Measurements from ENCODE around the gene CCDC148.

CCDC148 gene

DNA sequence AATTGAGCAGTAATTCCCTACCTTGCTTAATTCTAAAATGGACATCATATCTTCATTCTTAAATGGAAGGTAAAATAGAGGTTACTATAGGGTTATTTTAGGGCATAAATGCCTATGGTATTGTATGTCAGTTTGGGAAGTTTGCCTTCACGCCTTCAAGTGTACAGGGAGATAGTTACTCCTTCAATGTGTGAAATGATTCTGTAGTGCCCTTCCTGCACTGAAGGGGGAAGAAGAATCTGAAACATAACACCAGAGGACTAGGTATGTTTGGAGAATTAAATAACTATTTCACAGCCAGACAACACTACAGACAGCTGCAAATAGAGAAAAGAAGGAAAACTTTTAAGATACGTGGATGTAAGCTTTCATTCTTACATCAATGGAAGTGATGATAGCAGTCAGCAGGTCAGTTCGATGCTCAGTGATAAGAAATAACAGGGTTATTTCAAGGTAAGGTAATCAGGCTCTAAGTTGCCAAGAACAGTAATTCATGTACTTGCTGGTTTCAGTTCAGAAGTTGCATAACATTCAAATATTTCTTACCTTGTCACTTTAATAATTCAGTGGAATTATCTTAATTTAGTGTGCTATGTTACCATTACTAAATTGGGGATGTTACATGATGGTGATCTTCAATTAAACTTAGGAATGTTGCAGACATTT lies 4.2 kb upstream of the CCDC148 start:
- POLR2A ChIA-PET, result no interaction called here

DNA sequence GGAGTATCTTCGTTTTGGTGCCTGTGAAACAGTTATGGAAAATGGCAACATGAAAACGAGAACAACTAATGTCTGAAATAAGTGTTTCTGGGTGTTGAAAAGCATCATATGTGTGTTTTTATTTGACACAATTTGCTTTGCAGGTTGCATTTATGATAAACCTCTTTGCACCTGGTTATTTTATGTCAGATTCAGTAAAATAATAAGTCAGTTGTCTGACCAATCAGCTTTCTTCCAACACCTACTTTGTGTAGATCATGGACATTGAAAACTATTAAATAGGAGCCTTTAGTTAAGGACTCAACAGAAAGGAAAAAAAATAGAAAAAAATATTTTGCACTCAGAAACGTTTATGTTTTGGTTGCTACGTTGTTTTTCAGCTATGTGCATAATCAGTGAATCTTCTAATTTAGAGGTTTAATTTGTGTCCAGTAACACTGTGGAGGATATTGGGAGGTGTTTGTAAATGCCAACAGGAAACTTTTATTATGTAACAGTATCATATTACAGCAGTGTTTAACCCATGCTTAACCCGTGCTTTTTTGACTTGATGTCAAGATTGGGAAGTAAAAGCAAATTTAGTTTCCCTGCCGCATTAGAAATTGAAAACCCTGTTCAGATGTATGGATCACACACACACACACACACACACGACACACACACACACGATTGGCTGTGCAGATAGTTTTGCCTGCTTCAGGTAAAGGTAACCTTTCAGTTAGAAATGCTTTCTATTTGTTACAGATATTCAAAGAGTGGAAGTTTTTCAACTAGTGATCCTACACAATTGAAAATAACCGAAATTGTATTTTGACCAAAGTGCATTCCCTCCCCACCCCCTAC lies 2.8 kb upstream of the CCDC148 start:
- Histone ChIP-seq H3K9me3 (ENCODE audit: control insufficient read depth, insufficient read depth, low read depth, low read length) (no peaks in the 10 kb centered on the region), H3K4me1 (ENCODE audit: control insufficient read depth, insufficient read depth, low read length) (peaks cover 10% of the 10 kb centered on the region), H3K27ac (ENCODE audit: extremely low read depth, low read depth, low read length) (no peak overlapping the region), H3K36me3 (ENCODE audit: control insufficient read depth in 2 of 2, insufficient read depth in 1 of 2, low read length in 2 of 2) (no peaks in the 10 kb centered on the region), H3K4me3 (ENCODE audit: low read depth, low read length) (peak overlapping the region; percentile 96)
- CTCF ChIA-PET, result interaction anchor here (0.6 to 2.5 kb wide), 10 partner anchors 51 to 445 kb away, joined by 3 to 11 read pairs (median 4); no protein-coding TSS in a partner anchor
- POLR2A ChIA-PET, result no interaction called here
- TF ChIP-seq SP2 (tag by site-specific recombination; IDR thresholded peaks at IDR 0.05), result no peak
- TF ChIP-seq ZNF23 (tag by site-specific recombination; IDR thresholded peaks at IDR 0.05; ENCODE audit: borderline replicate concordance), result no peak
- TF ChIP-seq ZBTB17 (tag by site-specific recombination; IDR thresholded peaks at IDR 0.05), result 0 out of 2 replicates have a peak, but pooled peaks have one; percentile 33
- TF ChIP-seq ZNF335 (tag by site-specific recombination; conservative IDR thresholded peaks at IDR 0.05), result 0 out of 2 replicates have a peak, but pooled peaks have one; percentile 16
- peak; percentile 89 for TF ChIP-seq PRDM1 (tag by site-specific recombination; IDR thresholded peaks at IDR 0.05)
- TF ChIP-seq MYNN (tag by site-specific recombination; IDR thresholded peaks at IDR 0.05; ENCODE audit: borderline replicate concordance), result peak; percentile 65; the same call in 1 of the 2 replicates
- TF ChIP-seq, protein P1, sequence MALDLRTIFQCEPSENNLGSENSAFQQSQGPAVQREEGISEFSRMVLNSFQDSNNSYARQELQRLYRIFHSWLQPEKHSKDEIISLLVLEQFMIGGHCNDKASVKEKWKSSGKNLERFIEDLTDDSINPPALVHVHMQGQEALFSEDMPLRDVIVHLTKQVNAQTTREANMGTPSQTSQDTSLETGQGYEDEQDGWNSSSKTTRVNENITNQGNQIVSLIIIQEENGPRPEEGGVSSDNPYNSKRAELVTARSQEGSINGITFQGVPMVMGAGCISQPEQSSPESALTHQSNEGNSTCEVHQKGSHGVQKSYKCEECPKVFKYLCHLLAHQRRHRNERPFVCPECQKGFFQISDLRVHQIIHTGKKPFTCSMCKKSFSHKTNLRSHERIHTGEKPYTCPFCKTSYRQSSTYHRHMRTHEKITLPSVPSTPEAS (tag by site-specific recombination; IDR thresholded peaks at IDR 0.05), result 0 out of 2 replicates have a peak, but pooled peaks have one; percentile 20

More for the DNA sequence above, 4.2 kb upstream of the CCDC148 start:
- Histone ChIP-seq H3K4me1 (ENCODE audit: control insufficient read depth, insufficient read depth, low read length) (peaks cover 10% of the 10 kb centered on the region), H3K4me3 (ENCODE audit: low read depth, low read length) (no peak overlapping the region), H3K36me3 (ENCODE audit: control insufficient read depth in 2 of 2, insufficient read depth in 1 of 2, low read length in 2 of 2) (no peaks in the 10 kb centered on the region), H3K27ac (ENCODE audit: extremely low read depth, low read depth, low read length) (no peak overlapping the region), H3K9me3 (ENCODE audit: control insufficient read depth, insufficient read depth, low read depth, low read length) (no peaks in the 10 kb centered on the region)
- TF ChIP-seq, protein P2, sequence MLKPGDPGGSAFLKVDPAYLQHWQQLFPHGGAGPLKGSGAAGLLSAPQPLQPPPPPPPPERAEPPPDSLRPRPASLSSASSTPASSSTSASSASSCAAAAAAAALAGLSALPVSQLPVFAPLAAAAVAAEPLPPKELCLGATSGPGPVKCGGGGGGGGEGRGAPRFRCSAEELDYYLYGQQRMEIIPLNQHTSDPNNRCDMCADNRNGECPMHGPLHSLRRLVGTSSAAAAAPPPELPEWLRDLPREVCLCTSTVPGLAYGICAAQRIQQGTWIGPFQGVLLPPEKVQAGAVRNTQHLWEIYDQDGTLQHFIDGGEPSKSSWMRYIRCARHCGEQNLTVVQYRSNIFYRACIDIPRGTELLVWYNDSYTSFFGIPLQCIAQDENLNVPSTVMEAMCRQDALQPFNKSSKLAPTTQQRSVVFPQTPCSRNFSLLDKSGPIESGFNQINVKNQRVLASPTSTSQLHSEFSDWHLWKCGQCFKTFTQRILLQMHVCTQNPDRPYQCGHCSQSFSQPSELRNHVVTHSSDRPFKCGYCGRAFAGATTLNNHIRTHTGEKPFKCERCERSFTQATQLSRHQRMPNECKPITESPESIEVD (tag by site-specific recombination; IDR thresholded peaks at IDR 0.05), result no peak
- TF ChIP-seq, protein P3, sequence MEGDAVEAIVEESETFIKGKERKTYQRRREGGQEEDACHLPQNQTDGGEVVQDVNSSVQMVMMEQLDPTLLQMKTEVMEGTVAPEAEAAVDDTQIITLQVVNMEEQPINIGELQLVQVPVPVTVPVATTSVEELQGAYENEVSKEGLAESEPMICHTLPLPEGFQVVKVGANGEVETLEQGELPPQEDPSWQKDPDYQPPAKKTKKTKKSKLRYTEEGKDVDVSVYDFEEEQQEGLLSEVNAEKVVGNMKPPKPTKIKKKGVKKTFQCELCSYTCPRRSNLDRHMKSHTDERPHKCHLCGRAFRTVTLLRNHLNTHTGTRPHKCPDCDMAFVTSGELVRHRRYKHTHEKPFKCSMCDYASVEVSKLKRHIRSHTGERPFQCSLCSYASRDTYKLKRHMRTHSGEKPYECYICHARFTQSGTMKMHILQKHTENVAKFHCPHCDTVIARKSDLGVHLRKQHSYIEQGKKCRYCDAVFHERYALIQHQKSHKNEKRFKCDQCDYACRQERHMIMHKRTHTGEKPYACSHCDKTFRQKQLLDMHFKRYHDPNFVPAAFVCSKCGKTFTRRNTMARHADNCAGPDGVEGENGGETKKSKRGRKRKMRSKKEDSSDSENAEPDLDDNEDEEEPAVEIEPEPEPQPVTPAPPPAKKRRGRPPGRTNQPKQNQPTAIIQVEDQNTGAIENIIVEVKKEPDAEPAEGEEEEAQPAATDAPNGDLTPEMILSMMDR (tag by site-specific recombination; IDR thresholded peaks at IDR 0.05), result peak; percentile 15; the same call in 1 of the 2 replicates
- TF ChIP-seq ZBTB1 (tag by site-specific recombination; IDR thresholded peaks at IDR 0.05) (no peak), ZBTB8A (tag by site-specific recombination; IDR thresholded peaks at IDR 0.05) (peak; percentile 18; the same call in 1 of the 2 replicates), ZNF292 (tag by site-specific recombination; IDR thresholded peaks at IDR 0.05; ENCODE audit: borderline replicate concordance, low read depth) (no peak)
- CTCF ChIA-PET, result interaction anchor here (0.6 kb wide), 1 partner anchor 60 kb away, joined by 3 read pairs; no protein-coding TSS in a partner anchor

DNA sequence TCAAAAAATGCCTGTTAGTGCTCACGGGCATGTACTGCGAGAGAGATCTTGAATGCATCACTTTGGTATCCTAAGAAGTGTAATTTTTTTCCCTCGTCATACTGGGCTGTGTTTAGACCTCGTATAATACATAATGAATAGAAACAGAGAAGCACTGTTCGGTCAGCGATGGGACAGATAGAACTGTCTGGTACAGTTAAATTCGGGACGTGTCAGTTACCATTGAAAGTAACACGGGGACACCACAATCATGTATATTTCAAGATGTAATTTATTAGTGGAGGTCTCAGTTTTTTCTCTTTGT lies 2.0 kb upstream of the CCDC148 start:
- ChIA-PET POLR2A (no interaction called here), CTCF (interaction anchor here (0.6 to 2.5 kb wide), 10 partner anchors 39 to 445 kb away, joined by 3 to 11 read pairs (median 5); no protein-coding TSS in a partner anchor)
- Histone ChIP-seq H3K27ac (ENCODE audit: extremely low read depth, low read depth, low read length) (no peak overlapping the region), H3K36me3 (ENCODE audit: control insufficient read depth in 2 of 2, insufficient read depth in 1 of 2, low read length in 2 of 2) (no peaks in the 10 kb centered on the region), H3K9me3 (ENCODE audit: control insufficient read depth, insufficient read depth, low read depth, low read length) (no peaks in the 10 kb centered on the region), H3K4me1 (ENCODE audit: control insufficient read depth, insufficient read depth, low read length) (peaks cover 10% of the 10 kb centered on the region), H3K4me3 (ENCODE audit: low read depth, low read length) (peak overlapping the region; percentile 96)
- TF ChIP-seq ZNF610 (tag by site-specific recombination; IDR thresholded peaks at IDR 0.05; ENCODE audit: borderline replicate concordance), result no peak
- TF ChIP-seq ZNF76 (tag by site-specific recombination; IDR thresholded peaks at IDR 0.05; ENCODE audit: borderline replicate concordance, low read depth), result no peak
- TF ChIP-seq SP3 (tag by site-specific recombination; IDR thresholded peaks at IDR 0.05), result no peak
- no peak for TF ChIP-seq PRDM1 (tag by site-specific recombination; IDR thresholded peaks at IDR 0.05)
- no peak for TF ChIP-seq RBAK (tag by site-specific recombination; IDR thresholded peaks at IDR 0.05)
- no peak for TF ChIP-seq ZNF16 (tag by site-specific recombination; IDR thresholded peaks at IDR 0.05; ENCODE audit: low read depth)
- no peak for TF ChIP-seq ZNF830 (tag by site-specific recombination; IDR thresholded peaks at IDR 0.05; ENCODE audit: low read depth)
- no peak for TF ChIP-seq ZBTB1 (tag by site-specific recombination; IDR thresholded peaks at IDR 0.05)
- TF ChIP-seq MZF1 (tag by site-specific recombination; IDR thresholded peaks at IDR 0.05; ENCODE audit: borderline replicate concordance), result no peak
- TF ChIP-seq ZFP3 (tag by site-specific recombination; IDR thresholded peaks at IDR 0.05; ENCODE audit: low read depth), result no peak
- no peak for TF ChIP-seq ZNF510 (tag by site-specific recombination; IDR thresholded peaks at IDR 0.05; ENCODE audit: insufficient replicate concordance)
- TF ChIP-seq, protein P4, sequence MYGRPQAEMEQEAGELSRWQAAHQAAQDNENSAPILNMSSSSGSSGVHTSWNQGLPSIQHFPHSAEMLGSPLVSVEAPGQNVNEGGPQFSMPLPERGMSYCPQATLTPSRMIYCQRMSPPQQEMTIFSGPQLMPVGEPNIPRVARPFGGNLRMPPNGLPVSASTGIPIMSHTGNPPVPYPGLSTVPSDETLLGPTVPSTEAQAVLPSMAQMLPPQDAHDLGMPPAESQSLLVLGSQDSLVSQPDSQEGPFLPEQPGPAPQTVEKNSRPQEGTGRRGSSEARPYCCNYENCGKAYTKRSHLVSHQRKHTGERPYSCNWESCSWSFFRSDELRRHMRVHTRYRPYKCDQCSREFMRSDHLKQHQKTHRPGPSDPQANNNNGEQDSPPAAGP (tag by site-specific recombination; IDR thresholded peaks at IDR 0.05), result no peak
- no peak for TF ChIP-seq ZSCAN23 (tag by site-specific recombination; IDR thresholded peaks at IDR 0.05)
